ENCODE measurements around the gene HNF1B. TPM values are rescaled to one million over a fixed set of nuclear protein-coding genes. Genes with fewer than 3 reads are reported as not detected.

Gene HNF1B
- total RNA-seq, 4 donors from 2014 or later, result not detected

- no peak for ATAC-seq
- TF ChIP-seq POLR2A (IDR thresholded peaks at IDR 0.05), result no peak
- TF ChIP-seq, protein P1, sequence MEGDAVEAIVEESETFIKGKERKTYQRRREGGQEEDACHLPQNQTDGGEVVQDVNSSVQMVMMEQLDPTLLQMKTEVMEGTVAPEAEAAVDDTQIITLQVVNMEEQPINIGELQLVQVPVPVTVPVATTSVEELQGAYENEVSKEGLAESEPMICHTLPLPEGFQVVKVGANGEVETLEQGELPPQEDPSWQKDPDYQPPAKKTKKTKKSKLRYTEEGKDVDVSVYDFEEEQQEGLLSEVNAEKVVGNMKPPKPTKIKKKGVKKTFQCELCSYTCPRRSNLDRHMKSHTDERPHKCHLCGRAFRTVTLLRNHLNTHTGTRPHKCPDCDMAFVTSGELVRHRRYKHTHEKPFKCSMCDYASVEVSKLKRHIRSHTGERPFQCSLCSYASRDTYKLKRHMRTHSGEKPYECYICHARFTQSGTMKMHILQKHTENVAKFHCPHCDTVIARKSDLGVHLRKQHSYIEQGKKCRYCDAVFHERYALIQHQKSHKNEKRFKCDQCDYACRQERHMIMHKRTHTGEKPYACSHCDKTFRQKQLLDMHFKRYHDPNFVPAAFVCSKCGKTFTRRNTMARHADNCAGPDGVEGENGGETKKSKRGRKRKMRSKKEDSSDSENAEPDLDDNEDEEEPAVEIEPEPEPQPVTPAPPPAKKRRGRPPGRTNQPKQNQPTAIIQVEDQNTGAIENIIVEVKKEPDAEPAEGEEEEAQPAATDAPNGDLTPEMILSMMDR (IDR thresholded peaks at IDR 0.05 in 4 of 5, conservative IDR thresholded peaks at IDR 0.05 in 1 of 5), result no peak
- Histone ChIP-seq H3K36me3 (no peaks in the 10 kb centered on the region), H3K27me3 (peaks cover 0 to 3% (median 0%) of the 10 kb centered on the region in 3 donors), H3K27ac (no peak overlapping the region), H3K9me3 (no peaks in the 10 kb centered on the region), H3K4me3 (no peak overlapping the region), H3K4me1 (no peaks in the 10 kb centered on the region)
- in situ Hi-C loops (cut with MboI; ENCODE audit: low sequenced_read_pairs in 4 of 4) (loop anchor here in 1 of 4 donors (25.0 kb wide), 1 partner anchor 112 kb away; no protein-coding TSS in a partner anchor), intact Hi-C loops (cut with DNase I; ENCODE audit: low total_unique reads) (no loop called here)
- DNase-seq, result no peak
These were observed 19.2 kb downstream of the HNF1B start for GRCh38 chr17:37725601-37726146.

DNA sequence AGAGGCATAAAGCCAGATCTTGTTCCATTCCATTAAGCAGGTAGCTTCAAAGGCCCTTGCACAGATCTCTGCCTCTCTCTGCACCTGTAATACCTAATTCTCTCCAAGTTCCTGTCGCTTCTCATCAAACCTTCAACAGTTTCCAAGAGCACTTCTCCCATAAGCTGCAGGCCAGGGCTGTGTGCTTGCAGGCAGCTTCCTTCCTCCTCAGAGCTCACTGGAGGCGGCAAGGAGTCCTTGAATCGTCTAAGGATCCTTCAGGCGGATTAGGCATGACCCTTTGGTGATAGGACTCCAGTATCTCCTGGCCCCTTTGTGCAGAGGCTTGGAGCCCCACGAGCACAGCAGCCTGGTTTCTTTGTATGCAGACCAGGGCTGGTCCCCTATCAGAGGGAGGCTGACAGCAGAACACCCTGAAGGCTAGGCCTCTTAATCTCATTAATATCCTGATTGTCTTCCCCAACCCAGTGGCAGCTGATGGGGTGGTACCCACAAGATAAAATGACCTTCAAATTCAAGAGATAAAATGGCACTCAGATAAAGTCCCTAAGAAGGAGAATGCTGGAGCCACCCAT lies 19.8 kb downstream of the HNF1B start:
- in situ Hi-C loops (cut with MboI; ENCODE audit: low sequenced_read_pairs in 4 of 4), result loop anchor here in 1 of 4 donors (25.0 kb wide), 1 partner anchor 112 kb away; no protein-coding TSS in a partner anchor
- H3K27ac ChIP-seq, result no peak overlapping the region
- peaks cover 0 to 3% (median 0%) of the 10 kb centered on the region in 3 donors for H3K27me3 ChIP-seq
- ATAC-seq, result no peak
- no peaks in the 10 kb centered on the region for H3K4me1 ChIP-seq
- H3K4me3 ChIP-seq, result no peak overlapping the region
- intact Hi-C loops (cut with DNase I; ENCODE audit: low total_unique reads), result no loop called here
- no peak for DNase-seq
- no peaks in the 10 kb centered on the region for H3K9me3 ChIP-seq
- TF ChIP-seq, protein P1 (IDR thresholded peaks at IDR 0.05 in 4 of 5, conservative IDR thresholded peaks at IDR 0.05 in 1 of 5), result no peak
- TF ChIP-seq POLR2A (IDR thresholded peaks at IDR 0.05), result no peak
- no peaks in the 10 kb centered on the region for H3K36me3 ChIP-seq

DNA sequence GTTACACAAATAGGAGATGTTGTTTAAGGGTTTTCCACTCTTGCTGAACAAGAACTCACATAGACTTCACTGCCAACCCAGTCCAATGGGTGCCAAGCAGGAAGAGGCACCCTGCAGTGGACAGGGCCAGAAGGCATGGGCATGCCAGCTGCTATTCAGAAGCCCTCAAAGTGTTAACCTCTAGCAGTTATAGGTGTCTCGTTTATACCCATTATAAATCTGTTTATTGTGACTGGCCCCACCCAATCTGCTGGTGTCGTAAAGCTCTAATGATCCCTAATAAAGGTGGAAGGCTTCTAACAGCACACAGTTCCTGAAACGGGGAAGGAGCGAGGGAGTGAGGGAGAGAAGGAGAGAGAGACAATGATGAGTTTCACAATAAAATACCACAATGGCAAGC lies 23.9 kb downstream of the HNF1B start:
- H3K4me3 ChIP-seq, result no peak overlapping the region
- no peak overlapping the region for H3K27ac ChIP-seq
- in situ Hi-C loops (cut with MboI; ENCODE audit: low sequenced_read_pairs in 4 of 4), result no loop called here
- peaks cover 0 to 17% (median 2%) of the 10 kb centered on the region in 3 donors for H3K27me3 ChIP-seq
- H3K9me3 ChIP-seq, result no peaks in the 10 kb centered on the region
- DNase-seq, result no peak
- H3K4me1 ChIP-seq, result no peaks in the 10 kb centered on the region
- ATAC-seq, result no peak
- intact Hi-C loops (cut with DNase I; ENCODE audit: low total_unique reads), result no loop called here
- no peaks in the 10 kb centered on the region for H3K36me3 ChIP-seq
- TF ChIP-seq, protein P1 (IDR thresholded peaks at IDR 0.05 in 4 of 5, conservative IDR thresholded peaks at IDR 0.05 in 1 of 5), result no peak
- TF ChIP-seq POLR2A (IDR thresholded peaks at IDR 0.05), result no peak

DNA sequence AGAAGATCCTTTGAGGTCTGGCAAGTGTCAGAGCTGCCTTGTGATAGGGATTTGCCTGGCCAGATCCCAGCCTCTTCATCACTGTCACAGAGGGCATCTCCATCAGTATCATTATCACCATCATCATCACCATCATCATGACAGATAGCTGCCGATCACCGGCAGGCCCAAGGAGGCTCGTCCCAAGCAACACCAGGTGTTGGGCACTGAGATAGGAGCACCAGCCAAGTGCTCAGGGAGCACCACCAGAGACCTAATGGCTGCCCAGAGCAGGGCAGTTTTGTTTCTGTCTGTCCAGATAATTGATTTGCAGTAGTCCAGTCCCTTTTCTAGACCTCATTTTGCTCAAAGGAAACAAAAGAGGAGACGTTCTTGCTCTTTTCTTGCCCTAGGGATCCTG lies 25.0 kb downstream of the HNF1B start:
- H3K4me3 ChIP-seq, result no peak overlapping the region
- H3K36me3 ChIP-seq, result no peaks in the 10 kb centered on the region
- ATAC-seq (no peak), DNase-seq (no peak)
- peaks cover 0 to 21% (median 2%) of the 10 kb centered on the region in 3 donors for H3K27me3 ChIP-seq
- intact Hi-C loops (cut with DNase I; ENCODE audit: low total_unique reads) (no loop called here), in situ Hi-C loops (cut with MboI; ENCODE audit: low sequenced_read_pairs in 4 of 4) (no loop called here)
- TF ChIP-seq, protein P1 (IDR thresholded peaks at IDR 0.05 in 4 of 5, conservative IDR thresholded peaks at IDR 0.05 in 1 of 5), result no peak
- TF ChIP-seq POLR2A (IDR thresholded peaks at IDR 0.05), result no peak
- H3K27ac ChIP-seq, result no peak overlapping the region
- H3K4me1 ChIP-seq, result no peaks in the 10 kb centered on the region
- no peaks in the 10 kb centered on the region for H3K9me3 ChIP-seq

All from gastrocnemius medialis (tissue), 4 donors.